ENCODE results near the gene OSER1.
A peak's percentile ranks its signal among the peaks of the same experiment; 100 is the strongest.

The OSER1 gene

GRCh38 chr20:44167736-44168135 is 42.8 kb downstream of the OSER1 start:
- Mint-ChIP-seq H3K9me3 (no peaks in the 10 kb centered on the region), H3K4me1 (ENCODE audit: low read depth) (peaks cover 3% of the 10 kb centered on the region), H3K36me3 (ENCODE audit: low read depth) (no peaks in the 10 kb centered on the region), H3K27ac (no peak overlapping the region), H3K4me3 (no peak overlapping the region), H3K27me3 (ENCODE audit: low read depth) (peaks cover 34% of the 10 kb centered on the region)
- DNase-seq (ENCODE audit: low spot score): no peak

GRCh38 chr20:44166477-44166876 is 44.1 kb downstream of the OSER1 start:
- Mint-ChIP-seq H3K9me3 (no peaks in the 10 kb centered on the region), H3K4me1 (ENCODE audit: low read depth) (peaks cover 3% of the 10 kb centered on the region), H3K36me3 (ENCODE audit: low read depth) (no peaks in the 10 kb centered on the region), H3K27me3 (ENCODE audit: low read depth) (peaks cover 26% of the 10 kb centered on the region), H3K27ac (no peak overlapping the region), H3K4me3 (no peak overlapping the region)
- DNase-seq (ENCODE audit: low spot score): no peak

GRCh38 chr20:44166008-44166407 is 44.6 kb downstream of the OSER1 start:
- Mint-ChIP-seq H3K4me1 (ENCODE audit: low read depth) (peaks cover 3% of the 10 kb centered on the region), H3K27ac (no peak overlapping the region), H3K9me3 (no peaks in the 10 kb centered on the region), H3K36me3 (ENCODE audit: low read depth) (no peaks in the 10 kb centered on the region), H3K4me3 (no peak overlapping the region), H3K27me3 (ENCODE audit: low read depth) (peaks cover 24% of the 10 kb centered on the region)
- DNase-seq (ENCODE audit: low spot score): no peak

GRCh38 chr20:44160133-44160532 is 50.4 kb downstream of the OSER1 start:
- Mint-ChIP-seq H3K4me3 (no peak overlapping the region), H3K27ac (no peak overlapping the region)

GRCh38 chr20:44159711-44160110 is 50.9 kb downstream of the OSER1 start:
- Mint-ChIP-seq H3K4me3 (no peak overlapping the region), H3K27me3 (ENCODE audit: low read depth) (peaks cover 13% of the 10 kb centered on the region), H3K9me3 (no peaks in the 10 kb centered on the region), H3K4me1 (ENCODE audit: low read depth) (no peaks in the 10 kb centered on the region), H3K36me3 (ENCODE audit: low read depth) (no peaks in the 10 kb centered on the region), H3K27ac (no peak overlapping the region)
- DNase-seq (ENCODE audit: low spot score): no peak

More at GRCh38 chr20:44160133-44160532, 50.4 kb downstream of the OSER1 start:
- Mint-ChIP-seq H3K27me3 (ENCODE audit: low read depth) (peaks cover 13% of the 10 kb centered on the region), H3K9me3 (no peaks in the 10 kb centered on the region), H3K36me3 (ENCODE audit: low read depth) (no peaks in the 10 kb centered on the region), H3K4me1 (ENCODE audit: low read depth) (no peaks in the 10 kb centered on the region)
- no peak for DNase-seq (ENCODE audit: low spot score)

DNA sequence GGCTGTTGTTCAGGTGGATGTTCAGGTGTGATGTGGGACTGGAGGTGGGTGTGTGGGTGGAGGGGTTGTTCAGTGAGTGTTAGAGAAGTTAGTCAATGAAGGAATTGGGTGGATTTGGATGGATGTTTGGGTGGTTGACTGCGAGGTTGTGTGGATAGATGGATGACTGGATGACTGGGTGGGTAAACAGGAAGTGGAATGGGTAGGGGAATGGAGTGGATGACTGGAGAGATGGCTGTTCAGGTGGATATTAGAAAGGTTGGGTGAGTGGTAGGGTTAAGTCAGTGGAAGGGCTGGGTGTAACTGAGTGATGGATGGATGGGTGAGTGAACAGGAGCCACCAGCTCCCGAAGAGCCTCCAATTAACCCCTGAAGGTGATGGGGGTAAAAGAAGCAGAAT is 51.4 kb downstream of the OSER1 start:
- DNase-seq (ENCODE audit: low spot score): no peak
- Mint-ChIP-seq H3K4me1 (ENCODE audit: low read depth) (no peaks in the 10 kb centered on the region), H3K27ac (no peak overlapping the region), H3K4me3 (no peak overlapping the region), H3K9me3 (no peaks in the 10 kb centered on the region), H3K36me3 (ENCODE audit: low read depth) (no peaks in the 10 kb centered on the region), H3K27me3 (ENCODE audit: low read depth) (peaks cover 11% of the 10 kb centered on the region)

GRCh38 chr20:44157061-44157460 is 53.5 kb downstream of the OSER1 start:
- no peaks in the 10 kb centered on the region for H3K9me3 Mint-ChIP-seq
- H3K36me3 Mint-ChIP-seq (ENCODE audit: low read depth): no peaks in the 10 kb centered on the region
- peaks cover 7% of the 10 kb centered on the region for H3K27me3 Mint-ChIP-seq (ENCODE audit: low read depth)
- no peak overlapping the region for H3K27ac Mint-ChIP-seq
- H3K4me3 Mint-ChIP-seq: no peak overlapping the region
- no peak for DNase-seq (ENCODE audit: low spot score)
- H3K4me1 Mint-ChIP-seq (ENCODE audit: low read depth): peaks cover 7% of the 10 kb centered on the region

DNA sequence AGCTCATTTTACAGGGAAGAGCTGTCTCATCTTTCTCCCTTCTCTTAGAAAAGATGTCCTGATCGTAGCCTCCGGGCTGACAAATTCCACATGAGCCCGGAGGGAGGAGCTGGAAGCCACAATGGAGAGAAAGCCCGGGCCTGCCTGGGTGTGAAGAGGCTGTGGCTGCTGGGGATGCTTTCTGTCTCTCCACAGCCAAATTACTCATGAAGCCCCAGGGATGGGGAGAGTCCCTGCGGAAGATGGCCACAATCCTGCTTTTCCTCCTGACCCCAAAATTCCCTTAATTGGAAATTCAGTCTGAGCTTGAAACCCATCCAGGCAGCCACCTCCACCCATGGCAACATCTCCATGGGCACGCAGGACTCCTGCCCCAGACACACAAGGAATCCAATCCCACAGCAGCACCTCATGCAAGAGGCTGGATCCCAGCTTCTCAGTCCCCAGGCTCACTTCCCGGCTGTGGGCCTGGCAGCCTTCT is 56.0 kb downstream of the OSER1 start:
- Mint-ChIP-seq H3K9me3 (no peaks in the 10 kb centered on the region), H3K27ac (no peak overlapping the region), H3K36me3 (ENCODE audit: low read depth) (no peaks in the 10 kb centered on the region), H3K4me1 (ENCODE audit: low read depth) (peaks cover 7% of the 10 kb centered on the region), H3K27me3 (ENCODE audit: low read depth) (peaks cover 7% of the 10 kb centered on the region), H3K4me3 (no peak overlapping the region)
- DNase-seq (ENCODE audit: low spot score): no peak

DNA sequence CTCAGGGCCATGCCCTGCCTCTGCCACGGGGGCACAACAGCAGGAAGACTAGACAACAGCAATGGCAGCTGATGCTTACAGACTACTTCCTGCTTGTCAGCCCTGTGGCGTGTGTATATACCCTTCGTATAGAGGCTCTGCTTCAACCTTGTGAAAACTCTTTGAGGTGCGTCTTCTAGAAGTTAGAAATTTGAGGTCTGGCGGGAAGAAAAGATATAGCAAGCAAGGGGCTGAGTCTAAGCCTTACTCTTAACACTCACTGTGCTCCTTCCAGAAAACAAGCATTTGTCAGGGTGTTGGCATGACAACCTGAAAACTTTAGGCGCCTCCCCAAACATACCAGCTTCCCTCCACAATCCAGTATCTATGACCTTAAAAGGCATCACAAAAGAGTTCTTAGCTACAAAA is 56.9 kb downstream of the OSER1 start:
- peak overlapping the region; percentile 9 for H3K27ac Mint-ChIP-seq
- no peaks in the 10 kb centered on the region for H3K36me3 Mint-ChIP-seq (ENCODE audit: low read depth)
- H3K9me3 Mint-ChIP-seq: no peaks in the 10 kb centered on the region
- no peak for DNase-seq (ENCODE audit: low spot score)
- H3K4me1 Mint-ChIP-seq (ENCODE audit: low read depth): peaks cover 7% of the 10 kb centered on the region
- peaks cover 7% of the 10 kb centered on the region for H3K27me3 Mint-ChIP-seq (ENCODE audit: low read depth)
- no peak overlapping the region for H3K4me3 Mint-ChIP-seq

DNA sequence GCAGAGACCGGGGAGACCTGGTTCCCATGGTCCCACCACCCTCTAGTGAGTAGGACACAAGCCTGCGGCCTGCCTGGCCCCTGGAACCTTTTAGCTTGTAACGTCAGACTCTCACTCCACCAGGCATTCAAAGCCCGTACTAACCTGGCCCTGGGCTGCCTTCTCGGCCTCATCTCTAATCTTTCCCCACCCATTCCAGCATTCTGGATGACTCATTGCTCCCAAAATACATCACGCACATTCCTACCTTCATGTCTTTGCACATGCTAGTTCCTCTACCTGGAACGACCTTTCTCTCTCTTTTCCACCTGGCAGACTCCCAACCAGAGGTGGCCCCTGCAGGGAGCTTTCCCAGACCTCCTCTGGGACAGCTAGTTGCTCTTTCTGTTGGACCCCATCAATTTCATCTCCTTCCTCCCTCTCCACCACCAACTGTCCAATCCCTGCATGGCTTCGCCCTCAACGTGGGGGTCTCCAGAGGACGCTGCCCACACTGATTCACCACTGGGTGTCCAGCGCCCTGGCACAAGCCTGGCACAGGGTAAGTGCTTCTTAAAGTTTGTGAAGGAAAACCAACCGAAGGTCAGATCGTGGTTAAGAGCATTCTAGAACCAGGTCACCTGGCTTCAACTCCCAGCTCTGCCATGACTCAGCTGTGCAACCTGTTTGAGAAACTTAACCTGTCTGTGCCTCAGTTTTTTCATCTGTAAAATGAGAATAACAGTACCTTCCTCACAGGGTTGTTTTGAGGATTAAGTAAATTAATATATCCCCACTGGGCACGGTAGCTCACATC is 58.8 kb downstream of the OSER1 start:
- Mint-ChIP-seq H3K36me3 (ENCODE audit: low read depth) (no peaks in the 10 kb centered on the region), H3K4me3 (no peak overlapping the region), H3K4me1 (ENCODE audit: low read depth) (peaks cover 7% of the 10 kb centered on the region), H3K9me3 (no peaks in the 10 kb centered on the region), H3K27ac (no peak overlapping the region), H3K27me3 (ENCODE audit: low read depth) (peaks cover 3% of the 10 kb centered on the region)
- no peak for DNase-seq (ENCODE audit: low spot score)

GRCh38 chr20:44146272-44146671 is 64.3 kb downstream of the OSER1 start:
- Mint-ChIP-seq H3K9me3 (no peaks in the 10 kb centered on the region), H3K4me3 (no peak overlapping the region), H3K27ac (no peak overlapping the region), H3K4me1 (ENCODE audit: low read depth) (no peaks in the 10 kb centered on the region), H3K36me3 (ENCODE audit: low read depth) (no peaks in the 10 kb centered on the region), H3K27me3 (ENCODE audit: low read depth) (peaks cover 7% of the 10 kb centered on the region)
- DNase-seq (ENCODE audit: low spot score): no peak
